HG02970 (cell line): ENCODE measurements around the gene CD44.

ENCODE experiments used
- ATAC-seq: cut with Tn5 transposase; IDR thresholded peaks from one replicate; pipeline ENCODE4 v1.9.1; 2021; ENCODE audit warnings: mild to moderate bottlenecking, moderate library complexity, moderate number of reproducible peaks; ENCODE audit not compliant: unreplicated experiment, low FRiP score

CD44 gene

DNA sequence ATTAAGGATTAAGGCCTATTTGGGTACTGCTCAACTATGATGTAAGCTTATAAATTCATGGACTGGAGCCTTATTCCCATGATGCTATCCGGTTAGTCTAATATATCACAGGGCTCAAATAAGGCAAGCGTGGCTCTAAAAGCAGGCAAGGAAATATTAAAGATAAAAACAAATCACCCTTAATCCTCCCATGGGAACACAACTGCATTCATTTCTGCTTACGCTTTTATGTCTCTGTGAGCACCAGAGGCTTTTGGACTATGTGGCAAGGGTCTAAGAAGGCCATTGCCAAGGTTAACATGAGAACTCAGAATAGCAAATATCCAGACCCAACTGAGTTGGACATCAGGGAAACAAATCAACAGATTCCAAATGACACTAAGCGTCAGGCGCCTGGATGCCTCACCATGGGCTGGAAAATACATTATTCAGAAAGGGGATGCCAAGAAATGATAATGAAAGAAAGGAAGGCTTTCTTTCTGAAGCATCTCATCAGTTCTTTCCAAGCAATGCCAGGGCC, 142.3 kb downstream of the CD44 start:
- ATAC-seq, result no peak
